Ovary (tissue), 9 donors: Measurements from ENCODE around the gene NFIC. TPM values are rescaled to one million over a fixed set of nuclear protein-coding genes. Genes with fewer than 3 reads are reported as not detected.

Source experiments
- DNase-seq, 5 donors: peaks; one replicate each; pipeline ENCODE4 v3.0.0-alpha.2; 2019 to 2020
- H3K27ac ChIP-seq, 2 donors: fragments of 200-600 bp; one replicate each; pipeline versions ENCODE4 v1.5.1 to v1.8.0; 2019 to 2022
- H3K27me3 ChIP-seq: fragments of 200-600 bp; one replicate; pipeline ENCODE4 v1.8.0; 2022
- H3K36me3 ChIP-seq: fragments of 200-600 bp; sonication (generic); one replicate; pipeline ENCODE4 v1.5.1; 2019
- H3K4me1 ChIP-seq: one replicate; pipeline ENCODE4 v1.8.1; 2013; ENCODE audit warnings: mild to moderate bottlenecking, moderate library complexity; ENCODE audit not compliant: insufficient read depth
- H3K4me3 ChIP-seq: fragments of 200-600 bp; sonication (generic); one replicate; pipeline ENCODE4 v1.5.1; 2017
- H3K9me3 ChIP-seq, 2 donors: fragments of 200-600 bp in 1 of 2; sonication (generic) in 1 of 2; one replicate each; pipeline versions ENCODE4 v1.5.1 to v1.8.1; 2013 to 2019; ENCODE audit warnings: mild to moderate bottlenecking in 1 of 2, moderate library complexity in 1 of 2
- EP300 ChIP-seq: sonication (generic); formaldehyde crosslinking; IDR thresholded peaks from one replicate; pipeline ENCODE4 v1.6.1; 2017; ENCODE audit warnings: antibody characterized with exemption
- POLR2A ChIP-seq: fragments of 450-650 bp; IDR thresholded peaks from one replicate; pipeline ENCODE4 v1.6.1; 2017; ENCODE audit warnings: antibody characterized with exemption, mild to moderate bottlenecking, moderate library complexity
- WGBS, 3 donors: extraction: QIAGEN DNeasy Blood & Tissue Kit in 1 of 3; methylation state at CpG; one replicate each; pipeline versions ENCODE4 v1.1.5 to v1.1.7; 2013 to 2017; 5-methylcytosine and 5-hydroxymethylcytosine counted together
- intact Hi-C, 4 donors: fragments of 100-400 bp; cut with DNase I; formaldehyde crosslinking; loops; one replicate each; pipeline versions ENCODE4 v1.11.0 to v1.15.1; 2022 to 2023
- polyA plus RNA-seq, 2 donors: library from polyadenylated mRNA; stranded (reverse); fragments of 200-250 nt in 1 of 2; fragments of 350-450 nt in 1 of 2; fragmentation: Illumina TruSeq in 1 of 2; extraction: RNeasy Lipid Tissue Mini Kit (QIAGEN cat#74804) in 1 of 2; gene quantifications; one replicate each; pipeline ENCODE4 v1.2.3, GENCODE V29; 2013 to 2014
- total RNA-seq, 7 donors: library from RNA; depleted of rRNA in 2 of 7; stranded (reverse); fragments of >200 nt in 2 of 7; fragmentation: NEBNext Ultra II Directional in 3 of 7; extraction: Animal tissue kit (Norgen Biotek cat#: 25700) in 3 of 7; gene quantifications; one replicate each; pipeline versions ENCODE4 v1.1.0 to v1.2.4, GENCODE V29; 2016 to 2023
- TF ChIP-seq, protein P1 (sequence below), 3 donors: fragments of 450-650 bp in 2 of 3; fragments of 200-600 bp in 1 of 3; IDR thresholded peaks; one replicate each; pipeline versions ENCODE4 v1.5.1 to v1.8.0; 2016 to 2022; ENCODE audit warnings: antibody characterized with exemption in 3 of 3, mild to moderate bottlenecking in 1 of 3
- donor health status: DM: no; HTN: no; CAD: no; lungs with moderate emphysema.
- donor health status: DM: no; HTN: no; CAD: no.
- donor health status: Bipolar disorder and iron deficiency.
- donor health status: DM: yes; HTN: yes; CAD: no.
- donor health status: DM: no; HTN: no; CAD: no.
- donor health status: DM: yes; HTN: yes; CAD: no.

NFIC gene
- total and polyA plus RNA-seq, 9 donors: 31.9 to 345 (median 250) TPM

DNA sequence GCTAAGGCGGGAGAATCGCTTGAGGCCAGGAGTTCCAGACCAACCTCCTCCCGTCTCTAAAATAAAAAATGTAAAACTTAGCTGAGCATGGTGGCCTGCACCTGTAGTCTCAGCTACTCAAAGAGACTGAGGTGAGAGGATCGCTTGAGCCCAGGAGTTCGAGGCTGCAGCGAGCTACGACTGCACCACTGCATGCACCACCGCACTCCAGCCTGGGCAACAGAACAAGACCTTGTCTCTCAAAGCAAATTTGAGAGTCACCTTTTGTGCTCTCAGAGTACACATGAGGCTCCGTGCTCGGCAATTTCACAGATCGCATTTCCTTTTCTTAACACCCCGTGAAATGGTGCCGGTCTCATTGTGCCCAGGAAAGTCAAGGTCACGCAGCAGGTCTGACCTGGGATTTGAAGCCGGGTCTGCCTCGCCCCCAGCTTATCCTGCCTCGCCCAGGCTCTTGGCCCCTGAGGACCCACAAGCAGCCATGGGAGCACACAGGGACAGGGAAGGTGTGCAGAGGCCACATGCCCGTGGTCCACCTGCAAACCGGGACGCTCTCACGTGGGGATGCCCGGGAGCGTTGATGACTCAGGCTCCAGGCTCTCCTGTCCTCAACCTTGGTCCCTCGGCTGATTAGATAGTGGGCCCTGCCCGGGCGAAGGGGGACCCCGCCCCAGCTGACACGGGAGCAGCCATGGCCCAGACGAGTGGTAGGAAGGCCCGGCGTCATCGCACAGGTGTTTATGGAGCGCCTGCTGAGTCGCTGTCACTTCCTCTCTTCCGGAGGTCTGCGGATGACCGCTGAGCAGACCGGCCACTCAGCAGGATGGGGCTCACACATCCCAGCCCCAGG is 115.1 kb downstream of the NFIC start:
- no peaks in the 10 kb centered on the region for H3K9me3 ChIP-seq
- no peaks in the 10 kb centered on the region for H3K4me1 ChIP-seq
- intact Hi-C loops: loop anchor here in 1 of 4 donors (5.0 kb wide), 1 partner anchor 159 kb away; no protein-coding TSS in a partner anchor
- 45 to 60% (median 47%) methylated on average over 30 to 38 of the region's 38 CpGs for WGBS, 3 donors
- no peak overlapping the region for H3K4me3 ChIP-seq
- no peaks in the 10 kb centered on the region for H3K27me3 ChIP-seq
- no peak overlapping the region for H3K27ac ChIP-seq
- TF ChIP-seq EP300 (no peak), POLR2A (no peak)
- TF ChIP-seq, protein P1, sequence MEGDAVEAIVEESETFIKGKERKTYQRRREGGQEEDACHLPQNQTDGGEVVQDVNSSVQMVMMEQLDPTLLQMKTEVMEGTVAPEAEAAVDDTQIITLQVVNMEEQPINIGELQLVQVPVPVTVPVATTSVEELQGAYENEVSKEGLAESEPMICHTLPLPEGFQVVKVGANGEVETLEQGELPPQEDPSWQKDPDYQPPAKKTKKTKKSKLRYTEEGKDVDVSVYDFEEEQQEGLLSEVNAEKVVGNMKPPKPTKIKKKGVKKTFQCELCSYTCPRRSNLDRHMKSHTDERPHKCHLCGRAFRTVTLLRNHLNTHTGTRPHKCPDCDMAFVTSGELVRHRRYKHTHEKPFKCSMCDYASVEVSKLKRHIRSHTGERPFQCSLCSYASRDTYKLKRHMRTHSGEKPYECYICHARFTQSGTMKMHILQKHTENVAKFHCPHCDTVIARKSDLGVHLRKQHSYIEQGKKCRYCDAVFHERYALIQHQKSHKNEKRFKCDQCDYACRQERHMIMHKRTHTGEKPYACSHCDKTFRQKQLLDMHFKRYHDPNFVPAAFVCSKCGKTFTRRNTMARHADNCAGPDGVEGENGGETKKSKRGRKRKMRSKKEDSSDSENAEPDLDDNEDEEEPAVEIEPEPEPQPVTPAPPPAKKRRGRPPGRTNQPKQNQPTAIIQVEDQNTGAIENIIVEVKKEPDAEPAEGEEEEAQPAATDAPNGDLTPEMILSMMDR (IDR thresholded peaks at IDR 0.05): no peak
- H3K36me3 ChIP-seq: no peaks in the 10 kb centered on the region
- DNase-seq: no peak

DNA sequence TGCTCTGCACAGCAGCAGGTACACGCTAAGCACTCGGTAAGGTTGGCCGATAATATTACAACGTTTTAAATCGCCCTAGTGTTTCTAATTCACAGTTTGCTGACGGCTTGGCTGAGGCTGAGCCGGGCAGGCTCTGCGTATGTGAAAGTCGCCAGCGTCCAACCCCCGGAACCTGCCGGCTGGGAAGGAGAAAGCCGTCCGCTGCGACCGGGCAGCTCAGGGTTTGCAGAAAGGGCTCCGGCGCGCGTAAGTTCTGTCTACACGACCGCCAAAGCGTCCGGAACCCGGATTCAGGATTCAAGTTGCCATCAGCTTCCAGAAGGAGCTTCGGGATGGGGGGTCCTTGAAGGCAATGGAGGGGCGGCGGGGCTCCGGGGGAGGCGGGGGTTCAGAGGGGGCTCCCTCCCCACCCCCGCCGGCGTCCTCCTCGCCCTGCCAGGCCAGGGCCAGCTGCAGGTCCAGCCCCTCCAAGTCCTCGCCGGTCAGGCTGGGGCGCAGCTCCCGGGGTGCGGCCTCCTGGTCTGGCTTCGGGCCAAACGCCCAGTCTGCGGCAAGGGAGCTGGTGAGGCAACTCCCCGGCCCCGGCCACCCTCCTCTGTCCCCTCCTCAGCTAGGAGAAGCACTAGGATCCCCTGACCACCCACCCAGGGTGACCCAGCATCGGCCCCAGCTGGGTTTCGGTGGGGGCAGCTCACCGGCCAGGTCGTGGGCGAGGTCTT is 116.3 kb downstream of the NFIC start:
- H3K4me3 ChIP-seq: no peak overlapping the region
- H3K27me3 ChIP-seq: no peaks in the 10 kb centered on the region
- H3K4me1 ChIP-seq: no peaks in the 10 kb centered on the region
- DNase-seq: no peak
- 42 to 66% (median 52%) methylated on average over 45 to 49 of the region's 49 CpGs for WGBS, 3 donors
- H3K27ac ChIP-seq: no peak overlapping the region
- intact Hi-C loops: loop anchor here in 1 of 4 donors (5.0 kb wide), 1 partner anchor 160 kb away; no protein-coding TSS in a partner anchor
- TF ChIP-seq EP300 (no peak), POLR2A (no peak)
- TF ChIP-seq, protein P1 (IDR thresholded peaks at IDR 0.05): no peak
- no peaks in the 10 kb centered on the region for H3K36me3 ChIP-seq
- H3K9me3 ChIP-seq: no peaks in the 10 kb centered on the region

DNA sequence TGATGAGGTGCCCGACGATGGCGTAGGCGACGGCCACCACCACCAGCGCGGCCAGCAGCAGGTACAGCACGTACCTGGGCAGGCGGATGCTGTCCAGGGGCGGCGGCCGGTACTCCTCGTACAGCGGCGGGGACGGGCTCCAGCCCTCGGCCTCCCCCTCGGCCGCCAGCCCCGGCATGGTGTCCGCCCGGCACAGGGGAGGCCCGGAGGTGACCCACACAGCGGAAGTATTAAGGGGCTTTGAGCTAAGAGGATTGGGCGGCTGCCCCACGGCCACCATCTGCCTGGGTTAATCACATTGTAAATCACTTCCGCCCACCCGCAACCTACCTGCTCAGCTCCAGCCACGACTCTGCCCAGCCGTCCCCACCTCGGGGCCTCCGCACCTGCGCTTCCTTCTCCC is 116.8 kb downstream of the NFIC start, which contains the start of gene SMIM44:
Gene SMIM44, minus strand, starts transcription at position 216 of the 403 bp plus-strand sequence. Its CDS starts 38 bp downstream, at position 178.
- DNase-seq: no peak
- H3K27me3 ChIP-seq: no peaks in the 10 kb centered on the region
- no peaks in the 10 kb centered on the region for H3K9me3 ChIP-seq
- WGBS, 3 donors: 40 to 62% (median 55%) methylated on average over 31 to 33 of the region's 33 CpGs
- H3K36me3 ChIP-seq: no peaks in the 10 kb centered on the region
- intact Hi-C loops: loop anchor here in 1 of 4 donors (5.0 kb wide), 1 partner anchor 161 kb away; no protein-coding TSS in a partner anchor
- no peak within 1 kb of the TSS for H3K4me3 ChIP-seq
- TF ChIP-seq, protein P1 (IDR thresholded peaks at IDR 0.05): no peak
- TF ChIP-seq EP300: no peak
- TF ChIP-seq POLR2A: no peak
- H3K27ac ChIP-seq: no peak within 1 kb of the TSS
- H3K4me1 ChIP-seq: no peaks in the 10 kb centered on the region

DNA sequence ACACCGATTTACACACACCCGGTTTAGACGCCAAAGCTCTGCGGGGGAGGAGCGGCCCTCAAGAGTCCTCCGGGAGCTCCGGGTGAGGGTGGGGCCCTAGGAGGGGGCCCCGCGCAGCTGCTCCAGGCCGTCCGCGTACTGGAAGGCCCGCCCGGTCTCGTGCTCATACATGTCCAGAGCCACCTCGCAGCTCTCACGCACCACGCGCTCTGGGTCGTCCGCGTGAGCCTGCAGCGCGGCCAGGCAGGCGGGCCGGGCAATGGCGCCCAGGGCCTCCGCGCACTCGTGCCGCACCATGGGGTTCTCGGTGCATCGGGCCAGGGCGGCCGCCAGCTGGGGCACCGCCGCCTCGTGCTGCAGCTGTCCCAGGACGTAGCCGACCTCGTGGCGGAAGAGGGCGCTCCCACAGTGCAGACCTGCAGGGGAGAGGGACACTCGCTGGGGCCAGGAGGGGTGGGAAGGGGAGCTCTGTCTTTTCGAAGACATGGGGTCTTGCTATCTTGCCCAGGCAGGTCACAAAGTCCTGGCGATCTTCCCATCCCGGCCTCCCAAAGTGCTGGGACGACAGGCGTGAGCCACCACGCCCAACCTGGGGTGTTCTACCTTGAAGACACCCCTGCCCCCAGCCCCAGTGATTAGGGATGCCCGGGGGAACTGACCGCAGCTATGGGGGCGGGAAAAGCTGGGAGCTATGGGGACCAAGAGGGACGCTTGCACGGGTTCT is 125.2 kb downstream of the NFIC start:
- Histone ChIP-seq H3K27ac (no peak overlapping the region), H3K4me1 (no peaks in the 10 kb centered on the region), H3K27me3 (no peaks in the 10 kb centered on the region), H3K36me3 (no peaks in the 10 kb centered on the region), H3K9me3 (no peaks in the 10 kb centered on the region), H3K4me3 (no peak overlapping the region)
- DNase-seq: no peak
- 88 to 93% (median 90%) methylated on average over 39 to 55 of the region's 55 CpGs for WGBS, 3 donors
- intact Hi-C loops: no loop called here
- TF ChIP-seq, protein P1 (IDR thresholded peaks at IDR 0.05): no peak
- TF ChIP-seq POLR2A (no peak), EP300 (no peak)
